ENCODE data around the gene CD58.

Gene CD58

GRCh38 chr1:116511459-116512019 is 59.3 kb downstream of the CD58 start:
- no peak for DNase-seq (ENCODE audit: low read depth)
- no peak overlapping the region for H3K4me3 ChIP-seq (replicated peaks; ENCODE audit: low read depth, low read length)
- TF ChIP-seq CTCF (IDR thresholded peaks at IDR 0.05; ENCODE audit: low read length, missing control alignments) = no peak

- no peak overlapping the region for H3K4me3 ChIP-seq (replicated peaks; ENCODE audit: low read depth, low read length)
- no peak for DNase-seq (ENCODE audit: low read depth)
- TF ChIP-seq CTCF (IDR thresholded peaks at IDR 0.05; ENCODE audit: low read length, missing control alignments) = no peak
These were observed 60.5 kb downstream of the CD58 start for GRCh38 chr1:116510361-116510760.

GRCh38 chr1:116508984-116509980 is 61.5 kb downstream of the CD58 start:
- peak; percentile 85 for DNase-seq (ENCODE audit: low read depth)
- TF ChIP-seq CTCF (IDR thresholded peaks at IDR 0.05; ENCODE audit: low read length, missing control alignments) = no peak
- no peak overlapping the region for H3K4me3 ChIP-seq (replicated peaks; ENCODE audit: low read depth, low read length)

- DNase-seq (ENCODE audit: low read depth) = no peak
- no peak overlapping the region for H3K4me3 ChIP-seq (replicated peaks; ENCODE audit: low read depth, low read length)
- no peak for TF ChIP-seq CTCF (IDR thresholded peaks at IDR 0.05; ENCODE audit: low read length, missing control alignments)
These were observed 62.5 kb downstream of the CD58 start for GRCh38 chr1:116508085-116508983.

GRCh38 chr1:116507631-116508030 is 63.2 kb downstream of the CD58 start:
- DNase-seq (ENCODE audit: low read depth) = no peak
- no peak overlapping the region for H3K4me3 ChIP-seq (replicated peaks; ENCODE audit: low read depth, low read length)
- no peak for TF ChIP-seq CTCF (IDR thresholded peaks at IDR 0.05; ENCODE audit: low read length, missing control alignments)

GRCh38 chr1:116506132-116507004 is 64.5 kb downstream of the CD58 start:
- DNase-seq (ENCODE audit: low read depth) = no peak
- no peak for TF ChIP-seq CTCF (IDR thresholded peaks at IDR 0.05; ENCODE audit: low read length, missing control alignments)

More at GRCh38 chr1:116506132-116507004, 64.5 kb downstream of the CD58 start:
- no peak overlapping the region for H3K4me3 ChIP-seq (replicated peaks; ENCODE audit: low read depth, low read length)

All from fibroblast of pulmonary artery (primary cell).